PC-9 (cell line): ENCODE measurements around the gene ZNF839. TPM values are rescaled to one million over a fixed set of nuclear protein-coding genes. Genes with fewer than 3 reads are reported as not detected.
A peak's percentile ranks its signal among the peaks of the same experiment; 100 is the strongest.

Experiments
- BruUV-seq: library from RNA; stranded (reverse); fragments of 400-500 nt; replicated peaks from 2 replicates; lab custom pipeline; 2021; lab: Mats Ljungman, UMichigan
- CTCF ChIA-PET: fragments of 300-600 bp; sonication (Branson Sonifier 250); formaldehyde crosslinking; loops from one replicate; lab custom pipeline; 2022; ENCODE audit warnings: antibody characterized with exemption; lab: Charles Lee
- POLR2A ChIA-PET: fragments of 300-600 bp; sonication (Branson Sonifier 250); formaldehyde crosslinking; loops from one replicate; lab custom pipeline; 2022; ENCODE audit warnings: antibody characterized with exemption; ENCODE audit not compliant: unreplicated experiment; lab: Charles Lee
- DNase-seq, 2 experiments: peaks; one replicate each; pipeline versions ENCODE4 v3.0.0 to v3.0.0-alpha.2; 2015 to 2022; ENCODE audit warnings: mixed read lengths in 1 of 2
- H2AFZ ChIP-seq: fragments of 200-600 bp; sonication (generic); 2 replicates; pipeline ENCODE4 v1.8.1; 2017; ENCODE audit warnings: antibody characterized with exemption
- H3F3A ChIP-seq: fragments of 200-600 bp; sonication (generic); 2 replicates; pipeline ENCODE4 v1.8.1; 2017; ENCODE audit warnings: antibody characterized with exemption, mild to moderate bottlenecking, low read depth; ENCODE audit not compliant: insufficient read depth
- H3K27ac ChIP-seq: fragments of 200-600 bp; sonication (generic); 2 replicates; pipeline ENCODE4 v1.6.1; 2016; ENCODE audit warnings: mixed run types
- H3K27me3 ChIP-seq: fragments of 200-600 bp; sonication (generic); 2 replicates; pipeline ENCODE4 v1.6.1; 2016; ENCODE audit warnings: low read depth, mixed run types; ENCODE audit not compliant: insufficient read depth
- H3K36me3 ChIP-seq: fragments of 200-600 bp; sonication (generic); 2 replicates; pipeline ENCODE4 v1.6.1; 2016; ENCODE audit warnings: low read depth, mixed run types
- H3K4me1 ChIP-seq: fragments of 200-600 bp; sonication (generic); replicated peaks from 2 replicates; pipeline ENCODE4 v1.6.1; 2016; ENCODE audit warnings: mixed run types; ENCODE audit not compliant: insufficient read depth
- H3K4me2 ChIP-seq: fragments of 200-600 bp; sonication (generic); 2 replicates; pipeline ENCODE4 v1.6.1; 2017; ENCODE audit warnings: mixed run types
- H3K4me3 ChIP-seq: fragments of 200-600 bp; sonication (generic); 2 replicates; pipeline ENCODE4 v1.6.1; 2016; ENCODE audit warnings: mixed run types
- H3K79me2 ChIP-seq: fragments of 200-600 bp; sonication (generic); 2 replicates; pipeline ENCODE4 v1.6.1; 2017; ENCODE audit warnings: low read depth, mixed run types
- H3K9me2 ChIP-seq: fragments of 200-600 bp; sonication (generic); 2 replicates; pipeline ENCODE4 v1.8.1; 2017; ENCODE audit warnings: mild to moderate bottlenecking; ENCODE audit not compliant: insufficient read depth
- H3K9me3 ChIP-seq: fragments of 200-600 bp; sonication (generic); 2 replicates; pipeline ENCODE4 v1.8.1; 2016; ENCODE audit warnings: low read depth; ENCODE audit not compliant: insufficient read depth
- H4K20me1 ChIP-seq: fragments of 200-600 bp; sonication (generic); 2 replicates; pipeline ENCODE4 v1.8.1; 2017; ENCODE audit not compliant: insufficient read depth
- CTCF ChIP-seq: fragments of 200-600 bp; sonication (generic); conservative IDR thresholded peaks from 2 replicates; pipeline ENCODE4 v1.6.1; 2017; ENCODE audit warnings: mixed run types, antibody characterized with exemption, mild to moderate bottlenecking, moderate library complexity
- EZH2 ChIP-seq: fragments of 200-600 bp; sonication (generic); IDR thresholded peaks from 2 replicates; pipeline ENCODE4 v1.8.0; 2017; ENCODE audit warnings: antibody characterized with exemption, low read depth
- intact Hi-C: fragments of 100-400 bp; cut with micrococcal nuclease; formaldehyde crosslinking; loops from one replicate; pipeline ENCODE4 v1.10.0; 2022; ENCODE audit not compliant: unreplicated experiment
- total RNA-seq: library from RNA; stranded (reverse); gene quantifications from 2 replicates; pipeline ENCODE4 v1.2.3, GENCODE V29; 2021

ZNF839 gene
- total RNA-seq, 1 experiment from 2014 or later, result 11.8 TPM

GRCh38 chr14:102362084-102362483 lies 42.5 kb downstream of the ZNF839 start:
- Histone ChIP-seq H2AFZ (peak overlapping the region; percentile 99), H3F3A (peaks cover 18% of the 10 kb centered on the region; the same call in 1 of the 2 replicates), H3K9me3 (no peaks in the 10 kb centered on the region), H3K79me2 (peaks cover 58% of the 10 kb centered on the region), H3K4me2 (peak overlapping the region; percentile 82), H3K27ac (peak overlapping the region; percentile 37), H3K9me2 (no peaks in the 10 kb centered on the region), H4K20me1 (no peaks in the 10 kb centered on the region), H3K36me3 (peaks cover 23% of the 10 kb centered on the region; the same call in 1 of the 2 replicates), H3K4me1 (peaks cover 17% of the 10 kb centered on the region), H3K4me3 (peak overlapping the region; percentile 89), H3K27me3 (no peaks in the 10 kb centered on the region)
- BruUV-seq, result TSS peak; percentile 75
- TF ChIP-seq EZH2, result no peak
- TF ChIP-seq CTCF, result no peak
- intact Hi-C loops, result loop anchor here (2.0 to 10.0 kb wide), 5 partner anchors 155 to 1025 kb away; no protein-coding TSS in a partner anchor
- POLR2A ChIA-PET, result interaction anchor here (0.6 kb wide), 2 partner anchors 886 to 1040 kb away, joined by 3 to 4 read pairs; no protein-coding TSS in a partner anchor
- CTCF ChIA-PET, result interaction anchor here (0.7 kb wide), 1 partner anchor 81 kb away, joined by 3 read pairs; no protein-coding TSS in a partner anchor
- DNase-seq, result peak in 1 of 2 experiments; percentile 43

GRCh38 chr14:102362545-102363181 lies 43.1 kb downstream of the ZNF839 start, which contains the start of the genes CINP and TECPR2:
Gene CINP, minus strand, starts transcription at chr14:102362890. Its CDS starts 39 bp downstream, at chr14:102362851.
Gene TECPR2, plus strand, starts transcription at chr14:102362941. Its CDS starts 13,781 bp downstream, at chr14:102376722.
- H4K20me1 ChIP-seq, result no peaks in the 10 kb centered on the region
- H3K9me2 ChIP-seq, result no peaks in the 10 kb centered on the region
- intact Hi-C loops, result loop anchor here (2.0 to 10.0 kb wide), 5 partner anchors 155 to 1025 kb away; no protein-coding TSS in a partner anchor
- peaks cover 18% of the 10 kb centered on the region; the same call in 1 of the 2 replicates for H3F3A ChIP-seq
- peak within 1 kb of the TSS; percentile 37 for H3K27ac ChIP-seq
- ChIA-PET CTCF (no interaction called here), POLR2A (interaction anchor here (0.6 to 0.7 kb wide), 3 partner anchors 566 to 1040 kb away, joined by 3 to 6 read pairs (median 4); no protein-coding TSS in a partner anchor)
- H3K4me2 ChIP-seq, result peak within 1 kb of the TSS; percentile 82
- peak within 1 kb of the TSS; percentile 99 for H2AFZ ChIP-seq
- peaks cover 18% of the 10 kb centered on the region; the same call in 1 of the 2 replicates for H3K36me3 ChIP-seq
- no TSS peak for BruUV-seq
- H3K79me2 ChIP-seq, result peaks cover 64% of the 10 kb centered on the region
- no peak for TF ChIP-seq EZH2
- no peak for TF ChIP-seq CTCF
- DNase-seq, result peak; percentile 97 to 99
- no peaks in the 10 kb centered on the region for H3K27me3 ChIP-seq
- peak within 1 kb of the TSS; percentile 89 for H3K4me3 ChIP-seq
- no peaks in the 10 kb centered on the region for H3K9me3 ChIP-seq
- peaks cover 17% of the 10 kb centered on the region for H3K4me1 ChIP-seq

- H3K4me3 ChIP-seq, result peak overlapping the region; percentile 89
- TF ChIP-seq EZH2 (no peak), CTCF (no peak)
- POLR2A ChIA-PET, result interaction anchor here (0.6 to 0.7 kb wide), 2 partner anchors 565 to 878 kb away, joined by 4 to 6 read pairs; no protein-coding TSS in a partner anchor
These were observed 43.8 kb downstream of the ZNF839 start for GRCh38 chr14:102363182-102363943.

More at GRCh38 chr14:102363182-102363943, 43.8 kb downstream of the ZNF839 start:
- Histone ChIP-seq H3K79me2 (peaks cover 69% of the 10 kb centered on the region), H3K9me2 (no peaks in the 10 kb centered on the region), H2AFZ (peak overlapping the region; percentile 99), H3F3A (peaks cover 18% of the 10 kb centered on the region; the same call in 1 of the 2 replicates), H3K36me3 (peaks cover 11% of the 10 kb centered on the region; the same call in 1 of the 2 replicates), H3K27ac (no peak overlapping the region), H3K9me3 (no peaks in the 10 kb centered on the region), H3K4me1 (peaks cover 17% of the 10 kb centered on the region), H3K4me2 (peak overlapping the region; percentile 82), H4K20me1 (no peaks in the 10 kb centered on the region), H3K27me3 (no peaks in the 10 kb centered on the region)
- no TSS peak for BruUV-seq
- intact Hi-C loops, result loop anchor here (2.0 to 10.0 kb wide), 5 partner anchors 154 to 1026 kb away; no protein-coding TSS in a partner anchor
- peak in 1 of 2 experiments; percentile 72 for DNase-seq
- CTCF ChIA-PET, result interaction anchor here (0.6 kb wide), 2 partner anchors 20 to 404 kb away, joined by 3 to 4 read pairs; no protein-coding TSS in a partner anchor
